Measurements from ENCODE around the gene C10orf105. TPM values are rescaled to one million over a fixed set of nuclear protein-coding genes. Genes with fewer than 3 reads are reported as not detected.

C10orf105 gene
- total and polyA plus RNA-seq, 2 of the 8 experiments (the other 6 are each of a cell fraction or from before 2014, with no cell fraction given), result 0.71 to 0.73 TPM

DNA sequence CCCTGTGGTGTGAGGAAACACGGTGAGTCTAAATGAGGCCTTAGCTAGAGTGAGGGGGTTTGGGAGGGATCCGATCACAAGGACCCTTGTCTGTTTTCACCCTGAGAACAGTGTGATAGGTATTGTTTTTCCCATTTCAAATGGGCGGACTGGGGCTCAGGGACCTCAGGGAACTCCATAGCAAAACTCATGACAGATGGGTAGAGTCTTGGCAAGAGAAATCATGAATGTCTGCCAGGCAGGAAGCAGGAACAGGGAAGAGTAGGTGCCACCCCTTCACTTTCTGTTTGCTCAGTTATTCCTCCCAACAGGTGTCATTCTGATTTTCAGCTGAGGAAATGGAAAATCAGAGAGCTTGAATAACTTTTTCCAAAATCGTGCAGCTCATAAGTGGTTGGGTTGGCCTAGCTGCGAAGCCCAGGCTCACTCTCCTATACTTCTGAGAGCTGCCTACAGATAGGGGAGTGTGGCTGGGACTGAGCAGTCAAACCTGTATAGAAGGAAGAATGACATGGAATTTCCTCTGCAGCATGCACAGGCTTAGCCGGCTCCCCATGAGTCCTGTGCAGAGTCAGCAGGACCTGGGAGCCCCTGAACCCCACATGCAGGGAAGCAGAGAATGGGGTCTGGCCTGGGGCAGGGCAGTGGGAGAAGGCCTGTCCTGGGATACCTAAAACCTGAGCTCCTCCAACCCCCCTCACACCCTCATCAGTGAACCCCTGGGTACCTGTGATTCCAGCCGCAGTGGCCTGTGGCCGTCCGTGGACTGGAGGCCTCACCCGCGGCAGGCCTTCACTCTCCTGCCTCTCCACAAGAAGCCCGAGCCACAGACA lies 17.6 kb upstream of the C10orf105 start (continued):
- TF ChIP-seq, protein P1, sequence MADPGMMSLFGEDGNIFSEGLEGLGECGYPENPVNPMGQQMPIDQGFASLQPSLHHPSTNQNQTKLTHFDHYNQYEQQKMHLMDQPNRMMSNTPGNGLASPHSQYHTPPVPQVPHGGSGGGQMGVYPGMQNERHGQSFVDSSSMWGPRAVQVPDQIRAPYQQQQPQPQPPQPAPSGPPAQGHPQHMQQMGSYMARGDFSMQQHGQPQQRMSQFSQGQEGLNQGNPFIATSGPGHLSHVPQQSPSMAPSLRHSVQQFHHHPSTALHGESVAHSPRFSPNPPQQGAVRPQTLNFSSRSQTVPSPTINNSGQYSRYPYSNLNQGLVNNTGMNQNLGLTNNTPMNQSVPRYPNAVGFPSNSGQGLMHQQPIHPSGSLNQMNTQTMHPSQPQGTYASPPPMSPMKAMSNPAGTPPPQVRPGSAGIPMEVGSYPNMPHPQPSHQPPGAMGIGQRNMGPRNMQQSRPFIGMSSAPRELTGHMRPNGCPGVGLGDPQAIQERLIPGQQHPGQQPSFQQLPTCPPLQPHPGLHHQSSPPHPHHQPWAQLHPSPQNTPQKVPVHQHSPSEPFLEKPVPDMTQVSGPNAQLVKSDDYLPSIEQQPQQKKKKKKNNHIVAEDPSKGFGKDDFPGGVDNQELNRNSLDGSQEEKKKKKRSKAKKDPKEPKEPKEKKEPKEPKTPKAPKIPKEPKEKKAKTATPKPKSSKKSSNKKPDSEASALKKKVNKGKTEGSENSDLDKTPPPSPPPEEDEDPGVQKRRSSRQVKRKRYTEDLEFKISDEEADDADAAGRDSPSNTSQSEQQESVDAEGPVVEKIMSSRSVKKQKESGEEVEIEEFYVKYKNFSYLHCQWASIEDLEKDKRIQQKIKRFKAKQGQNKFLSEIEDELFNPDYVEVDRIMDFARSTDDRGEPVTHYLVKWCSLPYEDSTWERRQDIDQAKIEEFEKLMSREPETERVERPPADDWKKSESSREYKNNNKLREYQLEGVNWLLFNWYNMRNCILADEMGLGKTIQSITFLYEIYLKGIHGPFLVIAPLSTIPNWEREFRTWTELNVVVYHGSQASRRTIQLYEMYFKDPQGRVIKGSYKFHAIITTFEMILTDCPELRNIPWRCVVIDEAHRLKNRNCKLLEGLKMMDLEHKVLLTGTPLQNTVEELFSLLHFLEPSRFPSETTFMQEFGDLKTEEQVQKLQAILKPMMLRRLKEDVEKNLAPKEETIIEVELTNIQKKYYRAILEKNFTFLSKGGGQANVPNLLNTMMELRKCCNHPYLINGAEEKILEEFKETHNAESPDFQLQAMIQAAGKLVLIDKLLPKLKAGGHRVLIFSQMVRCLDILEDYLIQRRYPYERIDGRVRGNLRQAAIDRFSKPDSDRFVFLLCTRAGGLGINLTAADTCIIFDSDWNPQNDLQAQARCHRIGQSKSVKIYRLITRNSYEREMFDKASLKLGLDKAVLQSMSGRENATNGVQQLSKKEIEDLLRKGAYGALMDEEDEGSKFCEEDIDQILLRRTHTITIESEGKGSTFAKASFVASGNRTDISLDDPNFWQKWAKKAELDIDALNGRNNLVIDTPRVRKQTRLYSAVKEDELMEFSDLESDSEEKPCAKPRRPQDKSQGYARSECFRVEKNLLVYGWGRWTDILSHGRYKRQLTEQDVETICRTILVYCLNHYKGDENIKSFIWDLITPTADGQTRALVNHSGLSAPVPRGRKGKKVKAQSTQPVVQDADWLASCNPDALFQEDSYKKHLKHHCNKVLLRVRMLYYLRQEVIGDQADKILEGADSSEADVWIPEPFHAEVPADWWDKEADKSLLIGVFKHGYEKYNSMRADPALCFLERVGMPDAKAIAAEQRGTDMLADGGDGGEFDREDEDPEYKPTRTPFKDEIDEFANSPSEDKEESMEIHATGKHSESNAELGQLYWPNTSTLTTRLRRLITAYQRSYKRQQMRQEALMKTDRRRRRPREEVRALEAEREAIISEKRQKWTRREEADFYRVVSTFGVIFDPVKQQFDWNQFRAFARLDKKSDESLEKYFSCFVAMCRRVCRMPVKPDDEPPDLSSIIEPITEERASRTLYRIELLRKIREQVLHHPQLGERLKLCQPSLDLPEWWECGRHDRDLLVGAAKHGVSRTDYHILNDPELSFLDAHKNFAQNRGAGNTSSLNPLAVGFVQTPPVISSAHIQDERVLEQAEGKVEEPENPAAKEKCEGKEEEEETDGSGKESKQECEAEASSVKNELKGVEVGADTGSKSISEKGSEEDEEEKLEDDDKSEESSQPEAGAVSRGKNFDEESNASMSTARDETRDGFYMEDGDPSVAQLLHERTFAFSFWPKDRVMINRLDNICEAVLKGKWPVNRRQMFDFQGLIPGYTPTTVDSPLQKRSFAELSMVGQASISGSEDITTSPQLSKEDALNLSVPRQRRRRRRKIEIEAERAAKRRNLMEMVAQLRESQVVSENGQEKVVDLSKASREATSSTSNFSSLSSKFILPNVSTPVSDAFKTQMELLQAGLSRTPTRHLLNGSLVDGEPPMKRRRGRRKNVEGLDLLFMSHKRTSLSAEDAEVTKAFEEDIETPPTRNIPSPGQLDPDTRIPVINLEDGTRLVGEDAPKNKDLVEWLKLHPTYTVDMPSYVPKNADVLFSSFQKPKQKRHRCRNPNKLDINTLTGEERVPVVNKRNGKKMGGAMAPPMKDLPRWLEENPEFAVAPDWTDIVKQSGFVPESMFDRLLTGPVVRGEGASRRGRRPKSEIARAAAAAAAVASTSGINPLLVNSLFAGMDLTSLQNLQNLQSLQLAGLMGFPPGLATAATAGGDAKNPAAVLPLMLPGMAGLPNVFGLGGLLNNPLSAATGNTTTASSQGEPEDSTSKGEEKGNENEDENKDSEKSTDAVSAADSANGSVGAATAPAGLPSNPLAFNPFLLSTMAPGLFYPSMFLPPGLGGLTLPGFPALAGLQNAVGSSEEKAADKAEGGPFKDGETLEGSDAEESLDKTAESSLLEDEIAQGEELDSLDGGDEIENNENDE (IDR thresholded peaks at IDR 0.05; ENCODE audit: insufficient replicate concordance, low read length), result no peak
